IMR-90 (cell line): ENCODE data around the gene CLMP. TPM values are rescaled to one million over a fixed set of nuclear protein-coding genes. Genes with fewer than 3 reads are reported as not detected.
A peak's percentile ranks its signal among the peaks of the same experiment; 100 is the strongest.

ENCODE experiments used
- ATAC-seq: fragments of 200-7000 bp; cut with Tn5 transposase; 2 replicates; pipeline ENCODE4 v1.9.1; 2020; ENCODE audit warnings: low read depth, mild to moderate bottlenecking, moderate library complexity
- BruUV-seq: library from RNA; stranded (reverse); fragments of 400-500 nt; replicated peaks from 2 replicates; lab custom pipeline; 2021; lab: Mats Ljungman, UMichigan
- CTCF ChIA-PET: fragments of 300-600 bp; formaldehyde crosslinking; extraction: SDS; loops from one replicate; lab custom pipeline; 2021; ENCODE audit warnings: antibody characterized with exemption; lab: Yijun Ruan, JAX
- POLR2A ChIA-PET: fragments of 300-600 bp; sonication (Branson Sonifier 250); formaldehyde crosslinking; loops from one replicate; lab custom pipeline; 2022; ENCODE audit warnings: antibody characterized with exemption; ENCODE audit not compliant: unreplicated experiment; lab: Charles Lee
- DNase-seq: peaks from one replicate; pipeline ENCODE4 v3.0.0; 2013
- H2AFZ ChIP-seq: replicated peaks from 2 replicates; pipeline ENCODE3; 2013; ENCODE audit warnings: low read length, mild to moderate bottlenecking; ENCODE audit not compliant: poor library complexity
- H2AK5ac ChIP-seq: 2 replicates; pipeline ENCODE4 v1.6.1; 2013; ENCODE audit warnings: low read depth, low read length, inconsistent platforms
- H2AK9ac ChIP-seq: replicated peaks from 2 replicates; pipeline ENCODE3; 2013; ENCODE audit warnings: mild to moderate bottlenecking, low read depth, low read length, moderate library complexity; ENCODE audit not compliant: poor library complexity
- H2BK120ac ChIP-seq: 2 replicates; pipeline ENCODE4 v1.6.1; 2013; ENCODE audit warnings: low read depth, low read length, inconsistent platforms
- H2BK15ac ChIP-seq: 3 replicates; pipeline ENCODE4 v1.6.1; 2013; ENCODE audit warnings: low read depth, low read length, inconsistent platforms
- H2BK20ac ChIP-seq: 2 replicates; pipeline ENCODE4 v1.6.1; 2013; ENCODE audit warnings: low read depth, mild to moderate bottlenecking, inconsistent platforms, low read length, moderate library complexity
- H2BK5ac ChIP-seq: 2 replicates; pipeline ENCODE4 v1.6.1; 2013; ENCODE audit warnings: mild to moderate bottlenecking, low read depth, low read length, inconsistent platforms; ENCODE audit not compliant: poor library complexity, severe bottlenecking
- H3K14ac ChIP-seq: replicated peaks from 2 replicates; pipeline ENCODE4 v1.6.1; 2013; ENCODE audit warnings: low read depth, low read length, inconsistent platforms
- H3K18ac ChIP-seq: 2 replicates; pipeline ENCODE4 v1.6.1; 2013; ENCODE audit warnings: low read depth, low read length, control low read depth
- H3K23ac ChIP-seq: 2 replicates; pipeline ENCODE4 v1.6.1; 2013; ENCODE audit warnings: low read depth, low read length, inconsistent platforms
- H3K27ac ChIP-seq: 2 replicates; pipeline ENCODE4 v1.5.1; 2013; ENCODE audit warnings: mild to moderate bottlenecking, control low read depth, low read length; ENCODE audit not compliant: insufficient read depth
- H3K27me3 ChIP-seq: 2 replicates; pipeline ENCODE4 v1.6.1; 2013; ENCODE audit warnings: low read length; ENCODE audit not compliant: control insufficient read depth, insufficient read depth
- H3K36me3 ChIP-seq: 2 replicates; pipeline ENCODE4 v1.6.1; 2013; ENCODE audit warnings: low read length, mixed read lengths; ENCODE audit not compliant: control insufficient read depth, insufficient read depth
- H3K4ac ChIP-seq: 2 replicates; pipeline ENCODE4 v1.6.1; 2013; ENCODE audit warnings: low read depth, low read length, inconsistent platforms
- H3K4me1 ChIP-seq: 2 replicates; pipeline ENCODE4 v1.6.1; 2013; ENCODE audit warnings: low read length, mixed read lengths; ENCODE audit not compliant: control insufficient read depth, insufficient read depth
- H3K4me2 ChIP-seq: 2 replicates; pipeline ENCODE4 v1.6.1; 2013; ENCODE audit warnings: low read depth, mild to moderate bottlenecking, control low read depth, low read length, moderate library complexity
- H3K4me3 ChIP-seq: 2 replicates; pipeline ENCODE4 v1.5.1; 2013; ENCODE audit warnings: low read depth, mild to moderate bottlenecking, control low read depth, low read length, moderate library complexity; ENCODE audit not compliant: insufficient read depth
- H3K56ac ChIP-seq: 2 replicates; pipeline ENCODE4 v1.6.1; 2013; ENCODE audit warnings: low read length, inconsistent platforms; ENCODE audit not compliant: insufficient read depth; ENCODE audit errors: extremely low read depth
- H3K79me1 ChIP-seq, 2 experiments: 2 replicates each; pipeline ENCODE4 v1.6.1; 2013; ENCODE audit warnings: low read length in 2 of 2, inconsistent platforms in 1 of 2, low read depth in 1 of 2
- H3K9ac ChIP-seq: 2 replicates; pipeline ENCODE4 v1.6.1; 2013; ENCODE audit warnings: low read depth, low read length, control low read depth
- H3K9me1 ChIP-seq: 2 replicates; pipeline ENCODE4 v1.6.1; 2013; ENCODE audit warnings: low read length, inconsistent platforms; ENCODE audit not compliant: insufficient read depth
- H3K9me3 ChIP-seq: 2 replicates; pipeline ENCODE4 v1.6.1; 2013; ENCODE audit warnings: low read length; ENCODE audit not compliant: control insufficient read depth, insufficient read depth
- H4K20me1 ChIP-seq: 2 replicates; pipeline ENCODE4 v1.6.1; 2013; ENCODE audit warnings: low read length, inconsistent platforms; ENCODE audit not compliant: insufficient read depth
- H4K5ac ChIP-seq: 2 replicates; pipeline ENCODE4 v1.6.1; 2013; ENCODE audit warnings: mild to moderate bottlenecking, low read depth, low read length, control low read depth
- H4K8ac ChIP-seq, 2 experiments: 2 replicates each; pipeline ENCODE4 v1.6.1; 2013; ENCODE audit warnings: low read depth in 2 of 2, low read length in 2 of 2, control low read depth in 1 of 2, inconsistent platforms in 1 of 2
- H4K91ac ChIP-seq: 2 replicates; pipeline ENCODE4 v1.6.1; 2013; ENCODE audit warnings: low read depth, low read length, inconsistent platforms; ENCODE audit not compliant: insufficient read depth
- FOS ChIP-seq: fragments of 150-350 bp; IDR thresholded peaks from 2 replicates; pipeline ENCODE4 v1.6.1; 2016; ENCODE audit warnings: low read depth, low read length
- MAFK ChIP-seq: IDR thresholded peaks from 2 replicates; pipeline ENCODE4 v1.6.1; 2012; ENCODE audit warnings: low read depth, low read length, improper control_type of control experiment
- MAZ ChIP-seq: IDR thresholded peaks from 2 replicates; pipeline ENCODE4 v1.6.1; 2012; ENCODE audit warnings: low read depth, mild to moderate bottlenecking, low read length, improper control_type of control experiment, moderate library complexity, borderline replicate concordance
- MXI1 ChIP-seq: IDR thresholded peaks from 2 replicates; pipeline ENCODE4 v1.6.1; 2012; ENCODE audit warnings: low read depth, mild to moderate bottlenecking, low read length, moderate library complexity, borderline replicate concordance
- NFE2L2 ChIP-seq: fragments of 150-350 bp; IDR thresholded peaks from 2 replicates; pipeline ENCODE4 v1.6.1; 2016; ENCODE audit warnings: low read depth, mild to moderate bottlenecking, low read length
- POLR2A ChIP-seq: IDR thresholded peaks from 2 replicates; pipeline ENCODE4 v1.6.1; 2012; ENCODE audit warnings: mild to moderate bottlenecking, low read depth, low read length
- RFX5 ChIP-seq: IDR thresholded peaks from 2 replicates; pipeline ENCODE4 v1.8.0; 2012; ENCODE audit warnings: low read depth, mild to moderate bottlenecking, low read length, moderate library complexity
- SMC3 ChIP-seq: fragments of 150-350 bp; IDR thresholded peaks from 2 replicates; pipeline ENCODE4 v1.6.1; 2016; ENCODE audit warnings: low read depth, mild to moderate bottlenecking, antibody characterized with exemption, low read length, moderate library complexity
- WGBS, 2 experiments: methylation state at CpG; one replicate each; pipeline versions ENCODE4 v1.1.5 to v1.1.7; 2013; ENCODE audit warnings: missing lambda C conversion rate in 2 of 2; ENCODE audit not compliant: insufficient read length in 1 of 2; ENCODE audit errors: extremely low coverage in 2 of 2; 5-methylcytosine and 5-hydroxymethylcytosine counted together
- dilution Hi-C: fragments of 300-500 bp; cut with HindIII; formaldehyde crosslinking; loops from one replicate; pipeline ENCODE4 v1.14.3; 2018; ENCODE audit warnings: low sequenced_read_pairs; ENCODE audit not compliant: unreplicated experiment
- in situ Hi-C: fragments of 300-500 bp; cut with MboI; formaldehyde crosslinking; loops from 3 replicates; pipeline ENCODE4 v1.14.3; 2019; ENCODE audit warnings: low sequenced_read_pairs, inconsistent platforms, mixed read lengths
- intact Hi-C: fragments of 100-400 bp; cut with micrococcal nuclease; formaldehyde crosslinking; loops from 2 replicates; pipeline ENCODE4 v1.10.0; 2022
- polyA plus RNA-seq, 3 experiments: library from polyadenylated mRNA; depleted of rRNA; stranded (reverse); fragments of >200 nt; gene quantifications; 2 replicates each; pipeline ENCODE4 v1.2.3, GENCODE V29; 2012; ENCODE audit warnings: low replicate concordance in 1 of 3
- total RNA-seq: library from RNA; depleted of rRNA; stranded (reverse); fragments of >200 nt; gene quantifications from 2 replicates; pipeline ENCODE4 v1.2.3, GENCODE V29; 2012
- TF ChIP-seq, protein P1 (sequence below): fragments of 150-350 bp; IDR thresholded peaks from 2 replicates; pipeline ENCODE4 v1.6.1; 2016; ENCODE audit warnings: low read depth, mild to moderate bottlenecking, low read length, moderate library complexity, borderline replicate concordance
- TF ChIP-seq, protein P2 (sequence below): conservative IDR thresholded peaks from 2 replicates; pipeline ENCODE4 v1.5.1; 2012; ENCODE audit warnings: mild to moderate bottlenecking, low read depth, low read length, improper control_type of control experiment

CLMP gene
- total and polyA plus RNA-seq, 2 of the 4 experiments (the other 2 are of a cell fraction), result 54.7 to 95.7 TPM

DNA sequence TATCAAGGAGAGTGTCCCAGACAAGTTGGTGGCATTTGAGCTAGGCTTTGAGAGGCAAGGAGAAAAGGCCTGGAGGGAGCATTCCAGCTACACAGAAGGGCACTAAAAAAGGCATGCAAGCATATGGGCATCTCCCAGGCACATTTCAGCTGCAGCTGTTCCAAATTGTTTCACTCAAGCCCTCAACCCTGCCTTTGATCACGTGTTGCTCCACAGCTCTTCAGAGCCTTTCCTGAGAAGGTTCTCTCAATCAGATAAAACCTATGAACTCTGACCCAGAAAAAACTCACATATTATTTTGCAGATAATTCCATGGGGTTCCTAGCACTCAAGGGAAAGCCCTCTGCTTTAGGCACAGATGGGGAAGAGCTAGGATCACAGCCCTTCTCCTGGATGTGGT is 108.7 kb downstream of the CLMP start:
- dilution Hi-C loops, result no loop called here
- BruUV-seq, result no TSS peak

More for the DNA sequence above, 108.7 kb downstream of the CLMP start:
- POLR2A ChIA-PET, result interaction anchor here (0.6 kb wide), 1 partner anchor 24 kb away, joined by 4 read pairs; the partner anchor contains the start of gene HSPA8
- no peak for ATAC-seq
- no peak overlapping the region for H2AK5ac ChIP-seq
- intact Hi-C loops, result no loop called here
- no peak overlapping the region for H2BK5ac ChIP-seq
- H3K4ac ChIP-seq, result no peak overlapping the region
- H3K4me2 ChIP-seq, result no peak overlapping the region
- in situ Hi-C loops, result no loop called here
- peaks cover 22 to 48% of the 10 kb centered on the region in 2 experiments for H3K79me1 ChIP-seq
- H2AK9ac ChIP-seq, result no peak overlapping the region
- H4K8ac ChIP-seq, result no peak overlapping the region
- no peak overlapping the region for H3K56ac ChIP-seq
- no peak overlapping the region for H2BK20ac ChIP-seq
- TF ChIP-seq RFX5 (no peak), NFE2L2 (no peak), MXI1 (no peak), MAZ (no peak), FOS (no peak), SMC3 (no peak), POLR2A (no peak), MAFK (no peak)
- TF ChIP-seq, protein P1, sequence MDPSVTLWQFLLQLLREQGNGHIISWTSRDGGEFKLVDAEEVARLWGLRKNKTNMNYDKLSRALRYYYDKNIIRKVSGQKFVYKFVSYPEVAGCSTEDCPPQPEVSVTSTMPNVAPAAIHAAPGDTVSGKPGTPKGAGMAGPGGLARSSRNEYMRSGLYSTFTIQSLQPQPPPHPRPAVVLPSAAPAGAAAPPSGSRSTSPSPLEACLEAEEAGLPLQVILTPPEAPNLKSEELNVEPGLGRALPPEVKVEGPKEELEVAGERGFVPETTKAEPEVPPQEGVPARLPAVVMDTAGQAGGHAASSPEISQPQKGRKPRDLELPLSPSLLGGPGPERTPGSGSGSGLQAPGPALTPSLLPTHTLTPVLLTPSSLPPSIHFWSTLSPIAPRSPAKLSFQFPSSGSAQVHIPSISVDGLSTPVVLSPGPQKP, result no peak
- TF ChIP-seq, protein P2, sequence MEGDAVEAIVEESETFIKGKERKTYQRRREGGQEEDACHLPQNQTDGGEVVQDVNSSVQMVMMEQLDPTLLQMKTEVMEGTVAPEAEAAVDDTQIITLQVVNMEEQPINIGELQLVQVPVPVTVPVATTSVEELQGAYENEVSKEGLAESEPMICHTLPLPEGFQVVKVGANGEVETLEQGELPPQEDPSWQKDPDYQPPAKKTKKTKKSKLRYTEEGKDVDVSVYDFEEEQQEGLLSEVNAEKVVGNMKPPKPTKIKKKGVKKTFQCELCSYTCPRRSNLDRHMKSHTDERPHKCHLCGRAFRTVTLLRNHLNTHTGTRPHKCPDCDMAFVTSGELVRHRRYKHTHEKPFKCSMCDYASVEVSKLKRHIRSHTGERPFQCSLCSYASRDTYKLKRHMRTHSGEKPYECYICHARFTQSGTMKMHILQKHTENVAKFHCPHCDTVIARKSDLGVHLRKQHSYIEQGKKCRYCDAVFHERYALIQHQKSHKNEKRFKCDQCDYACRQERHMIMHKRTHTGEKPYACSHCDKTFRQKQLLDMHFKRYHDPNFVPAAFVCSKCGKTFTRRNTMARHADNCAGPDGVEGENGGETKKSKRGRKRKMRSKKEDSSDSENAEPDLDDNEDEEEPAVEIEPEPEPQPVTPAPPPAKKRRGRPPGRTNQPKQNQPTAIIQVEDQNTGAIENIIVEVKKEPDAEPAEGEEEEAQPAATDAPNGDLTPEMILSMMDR, result no peak
- peaks cover 5% of the 10 kb centered on the region for H3K4me1 ChIP-seq
- no peaks in the 10 kb centered on the region for H3K27me3 ChIP-seq
- H4K5ac ChIP-seq, result no peak overlapping the region
- H3K27ac ChIP-seq, result no peak overlapping the region
- no peak overlapping the region for H2BK15ac ChIP-seq
- peaks cover 6% of the 10 kb centered on the region for H3K9me1 ChIP-seq
- 0 out of 2 replicates have a peak overlapping the region, but pooled peaks have one; percentile 32 for H3K23ac ChIP-seq
- no peaks in the 10 kb centered on the region for H3K9me3 ChIP-seq
- H4K20me1 ChIP-seq, result peaks cover 12% of the 10 kb centered on the region
- no peak overlapping the region for H2BK120ac ChIP-seq
- H3K9ac ChIP-seq, result no peak overlapping the region
- H3K18ac ChIP-seq, result no peak overlapping the region
- CTCF ChIA-PET, result interaction anchor here (0.7 to 1.0 kb wide), 2 partner anchors 17 to 175 kb away, joined by 3 to 5 read pairs; no protein-coding TSS in a partner anchor
- H4K91ac ChIP-seq, result no peak overlapping the region
- H2AFZ ChIP-seq, result no peak overlapping the region
- no peak for DNase-seq
- peaks cover 46% of the 10 kb centered on the region for H3K36me3 ChIP-seq
- 80% methylated on average over 1 of the region's 1 CpG; no CpG with 5 or more reads in 1 of the 2 experiments for WGBS, 2 experiments
- no peak overlapping the region for H3K4me3 ChIP-seq
- H3K14ac ChIP-seq, result no peak overlapping the region
